Kidney glomerular epithelial cell (primary cell): ENCODE data around the gene IRF2BPL.
"Not testable (repeated sequence)": the region's sequence is repeated elsewhere in the genome, so short reads cannot be mapped to it uniquely, and the experiment has no call there.

Source experiments
- DNase-seq: peaks from one replicate; lab custom pipeline; 2025; lab: John Stamatoyannopoulos, UW

IRF2BPL gene

GRCh38 chr14:77033622-77034589 lies 5.4 kb upstream of the IRF2BPL start:
- peak; percentile 79 for DNase-seq

- peak; percentile 94 for DNase-seq
Observed at GRCh38 chr14:77032844-77033621, 4.5 kb upstream of the IRF2BPL start.

- DNase-seq: no peak
Observed at GRCh38 chr14:77032491-77032843, 4.0 kb upstream of the IRF2BPL start.

GRCh38 chr14:77031759-77032490 lies 3.4 kb upstream of the IRF2BPL start:
- no peak for DNase-seq

- peak; percentile 59 for DNase-seq
Observed at GRCh38 chr14:77027538-77028383, 747 bp downstream of the IRF2BPL start.

GRCh38 chr14:77026930-77027537 lies 1.5 kb downstream of the IRF2BPL start:
- no peak for DNase-seq

GRCh38 chr14:77026166-77026929 lies 2.2 kb downstream of the IRF2BPL start:
- no peak for DNase-seq

GRCh38 chr14:77025744-77026165 lies 2.8 kb downstream of the IRF2BPL start:
- no peak for DNase-seq

- DNase-seq: no peak
Observed at GRCh38 chr14:77024171-77024691, 4.3 kb downstream of the IRF2BPL start.

- no peak for DNase-seq
Observed at GRCh38 chr14:77023001-77023996, 5.2 kb downstream of the IRF2BPL start.

- DNase-seq: no peak
Observed at GRCh38 chr14:77022236-77022852, 6.2 kb downstream of the IRF2BPL start.

- DNase-seq: not testable (repeated sequence)
Observed at GRCh38 chr14:77021424-77021823, 7.1 kb downstream of the IRF2BPL start.

GRCh38 chr14:77018785-77019184 lies 9.7 kb downstream of the IRF2BPL start:
- DNase-seq: no peak

- DNase-seq: no peak
Observed at GRCh38 chr14:77017666-77018065, 10.8 kb downstream of the IRF2BPL start.

- DNase-seq: no peak
Observed at GRCh38 chr14:77014734-77015133, 13.8 kb downstream of the IRF2BPL start.

GRCh38 chr14:77014004-77014604 lies 14.4 kb downstream of the IRF2BPL start:
- DNase-seq: peak; percentile 64

- DNase-seq: no peak
Observed at GRCh38 chr14:77012193-77012765, 16.2 kb downstream of the IRF2BPL start.
